Large intestine (tissue), 3 donors: ENCODE data around the gene EVI5L. TPM values are rescaled to one million over a fixed set of nuclear protein-coding genes. Genes with fewer than 3 reads are reported as not detected.

Experiments used
- DNase-seq, 2 donors: peaks; one replicate each; pipeline versions ENCODE4 v3.0.0 to v3.0.0-alpha.2; 2013
- H3K27ac ChIP-seq: one replicate; pipeline ENCODE4 v1.5.1; 2013; ENCODE audit warnings: low read length
- H3K27me3 ChIP-seq: 2 replicates; pipeline ENCODE4 v1.6.1; 2013; ENCODE audit warnings: low read length; ENCODE audit not compliant: control insufficient read depth, insufficient read depth
- H3K36me3 ChIP-seq: 2 replicates; pipeline ENCODE4 v1.6.1; 2013; ENCODE audit warnings: low read length; ENCODE audit not compliant: control insufficient read depth, insufficient read depth
- H3K4me1 ChIP-seq: one replicate; pipeline ENCODE4 v1.6.1; 2013; ENCODE audit warnings: low read length; ENCODE audit not compliant: control insufficient read depth, insufficient read depth
- H3K4me3 ChIP-seq: one replicate; pipeline ENCODE4 v1.5.1; 2013; ENCODE audit warnings: low read length
- H3K9me3 ChIP-seq: one replicate; pipeline ENCODE4 v1.6.1; 2013; ENCODE audit warnings: mild to moderate bottlenecking, low read depth, low read length, moderate library complexity; ENCODE audit not compliant: control insufficient read depth
- WGBS: methylation state at CpG from one replicate; pipeline ENCODE4 v1.1.5; 2013; ENCODE audit warnings: low lambda C conversion rate; ENCODE audit not compliant: insufficient coverage; 5-methylcytosine and 5-hydroxymethylcytosine counted together
- polyA plus RNA-seq: library from polyadenylated mRNA; unstranded; fragments of 120-200 nt; gene quantifications from one replicate; pipeline ENCODE4 v1.2.1, GENCODE V29; 2013

Gene EVI5L
- polyA plus RNA-seq, 1 donor = 9.3 TPM

- no CpG with 5 or more reads among the region's 10 CpGs for WGBS
- H3K27me3 ChIP-seq = peaks cover 6% of the 10 kb centered on the region
- no peak overlapping the region for H3K4me3 ChIP-seq
- peaks cover 12% of the 10 kb centered on the region for H3K4me1 ChIP-seq
- H3K9me3 ChIP-seq = no peaks in the 10 kb centered on the region
- DNase-seq = no peak
- H3K36me3 ChIP-seq = no peaks in the 10 kb centered on the region
- no peak overlapping the region for H3K27ac ChIP-seq
Measured at GRCh38 chr19:7831452-7831851, 1.4 kb downstream of the EVI5L start.

- Histone ChIP-seq H3K9me3 (no peaks in the 10 kb centered on the region), H3K36me3 (no peaks in the 10 kb centered on the region), H3K27me3 (peaks cover 6% of the 10 kb centered on the region), H3K4me3 (no peak overlapping the region), H3K4me1 (peaks cover 12% of the 10 kb centered on the region), H3K27ac (no peak overlapping the region)
- no peak for DNase-seq
- 60% methylated on average over 1 of the region's 17 CpGs for WGBS
Measured at GRCh38 chr19:7832009-7832408, 2.0 kb downstream of the EVI5L start.

- H3K27ac ChIP-seq = no peak overlapping the region
- H3K27me3 ChIP-seq = peaks cover 6% of the 10 kb centered on the region
- H3K4me3 ChIP-seq = no peak overlapping the region
- H3K36me3 ChIP-seq = no peaks in the 10 kb centered on the region
- no CpG with 5 or more reads among the region's 12 CpGs for WGBS
- H3K4me1 ChIP-seq = peaks cover 12% of the 10 kb centered on the region
- H3K9me3 ChIP-seq = no peaks in the 10 kb centered on the region
- DNase-seq = no peak
Measured at GRCh38 chr19:7832781-7833180, 2.8 kb downstream of the EVI5L start.

GRCh38 chr19:7833225-7834099, 3.4 kb downstream of the EVI5L start:
- DNase-seq = peak in 1 of 2 donors; percentile 57
- Histone ChIP-seq H3K9me3 (no peaks in the 10 kb centered on the region), H3K4me1 (peaks cover 12% of the 10 kb centered on the region), H3K27ac (no peak overlapping the region), H3K4me3 (no peak overlapping the region), H3K36me3 (no peaks in the 10 kb centered on the region), H3K27me3 (peaks cover 3% of the 10 kb centered on the region)
- WGBS = no CpG with 5 or more reads among the region's 23 CpGs

- WGBS = no CpG with 5 or more reads among the region's 6 CpGs
- no peak for DNase-seq
- H3K9me3 ChIP-seq = peaks cover 7% of the 10 kb centered on the region
- H3K4me1 ChIP-seq = peaks cover 5% of the 10 kb centered on the region
- H3K27ac ChIP-seq = no peak overlapping the region
- no peak overlapping the region for H3K4me3 ChIP-seq
- H3K27me3 ChIP-seq = no peaks in the 10 kb centered on the region
- no peaks in the 10 kb centered on the region for H3K36me3 ChIP-seq
Measured at GRCh38 chr19:7839476-7839875, 9.5 kb downstream of the EVI5L start.

GRCh38 chr19:7840629-7841028, 10.6 kb downstream of the EVI5L start:
- H3K36me3 ChIP-seq = no peaks in the 10 kb centered on the region

GRCh38 chr19:7841751-7842660, 12.0 kb downstream of the EVI5L start:
- no CpG with 5 or more reads among the region's 11 CpGs for WGBS

More at GRCh38 chr19:7840629-7841028, 10.6 kb downstream of the EVI5L start:
- Histone ChIP-seq H3K4me1 (peaks cover 13% of the 10 kb centered on the region), H3K27ac (no peak overlapping the region), H3K4me3 (no peak overlapping the region), H3K27me3 (no peaks in the 10 kb centered on the region), H3K9me3 (peaks cover 7% of the 10 kb centered on the region)
- DNase-seq = no peak
- WGBS = no CpG with 5 or more reads among the region's 8 CpGs

GRCh38 chr19:7842661-7843294, 12.8 kb downstream of the EVI5L start:
- Histone ChIP-seq H3K36me3 (no peaks in the 10 kb centered on the region), H3K9me3 (peaks cover 7% of the 10 kb centered on the region), H3K4me3 (no peak overlapping the region), H3K27me3 (no peaks in the 10 kb centered on the region), H3K4me1 (peaks cover 13% of the 10 kb centered on the region), H3K27ac (no peak overlapping the region)
- 100% methylated on average over 3 of the region's 12 CpGs for WGBS
- no peak for DNase-seq

More at GRCh38 chr19:7841751-7842660, 12.0 kb downstream of the EVI5L start:
- Histone ChIP-seq H3K4me1 (peaks cover 13% of the 10 kb centered on the region), H3K9me3 (peaks cover 7% of the 10 kb centered on the region), H3K36me3 (no peaks in the 10 kb centered on the region), H3K27me3 (no peaks in the 10 kb centered on the region), H3K4me3 (no peak overlapping the region), H3K27ac (no peak overlapping the region)
- no peak for DNase-seq

GRCh38 chr19:7843521-7843920, 13.5 kb downstream of the EVI5L start:
- DNase-seq = no peak
- peaks cover 7% of the 10 kb centered on the region for H3K9me3 ChIP-seq
- peak overlapping the region; percentile 23 for H3K27ac ChIP-seq
- H3K27me3 ChIP-seq = no peaks in the 10 kb centered on the region
- H3K4me1 ChIP-seq = peaks cover 13% of the 10 kb centered on the region
- no peak overlapping the region for H3K4me3 ChIP-seq
- H3K36me3 ChIP-seq = no peaks in the 10 kb centered on the region
- 80% methylated on average over 1 of the region's 6 CpGs for WGBS

- H3K4me3 ChIP-seq = peak overlapping the region; percentile 4
- peak; percentile 65 to 68 for DNase-seq
- H3K9me3 ChIP-seq = peaks cover 7% of the 10 kb centered on the region
- H3K36me3 ChIP-seq = no peaks in the 10 kb centered on the region
- peaks cover 13% of the 10 kb centered on the region for H3K4me1 ChIP-seq
- no peaks in the 10 kb centered on the region for H3K27me3 ChIP-seq
- peak overlapping the region; percentile 2 for H3K27ac ChIP-seq
- WGBS = no CpG with 5 or more reads among the region's 5 CpGs
Measured at GRCh38 chr19:7844405-7844804, 14.4 kb downstream of the EVI5L start.
